Stimulated activated CD8-positive, alpha-beta memory T cell treated with anti-CD3 and anti-CD28 coated beads, Interleukin-12 subunit alpha, Interleukin-12 subunit beta, amount 100 ng/mL, for 4 hours (primary cell): ENCODE results near the gene PDZRN3.

Experiments used
- DNase-seq: peaks from one replicate; pipeline ENCODE4 v3.0.0-alpha.2; 2020; ENCODE audit warnings: low read depth

Gene PDZRN3

GRCh38 chr3:73624821-73625665, at the start of gene PDZRN3:
TSS of gene PDZRN3 (minus strand) at chr3:73624941.
- DNase-seq: no peak

- no peak for DNase-seq
These were observed 49.5 kb upstream of the PDZRN3 start for GRCh38 chr3:73674280-73674679.

GRCh38 chr3:73669260-73669659, 44.5 kb upstream of the PDZRN3 start:
- no peak for DNase-seq

GRCh38 chr3:73668391-73668790, 43.6 kb upstream of the PDZRN3 start:
- no peak for DNase-seq

- no peak for DNase-seq
These were observed 43.1 kb upstream of the PDZRN3 start for GRCh38 chr3:73667889-73668288.

- no peak for DNase-seq
These were observed 40.5 kb upstream of the PDZRN3 start for GRCh38 chr3:73665286-73665685.

GRCh38 chr3:73664389-73664788, 39.6 kb upstream of the PDZRN3 start:
- DNase-seq: no peak

- DNase-seq: no peak
These were observed 38.8 kb upstream of the PDZRN3 start for GRCh38 chr3:73663495-73663894.

GRCh38 chr3:73661265-73661664, 36.5 kb upstream of the PDZRN3 start:
- DNase-seq: no peak

GRCh38 chr3:73658227-73658626, 33.5 kb upstream of the PDZRN3 start:
- DNase-seq: no peak

GRCh38 chr3:73657186-73657585, 32.4 kb upstream of the PDZRN3 start:
- DNase-seq: no peak

- no peak for DNase-seq
These were observed 31.6 kb upstream of the PDZRN3 start for GRCh38 chr3:73656241-73656890.

- DNase-seq: no peak
These were observed 30.5 kb upstream of the PDZRN3 start for GRCh38 chr3:73655197-73655596.

GRCh38 chr3:73653877-73654276, 29.1 kb upstream of the PDZRN3 start:
- DNase-seq: no peak

- DNase-seq: no peak
These were observed 28.6 kb upstream of the PDZRN3 start for GRCh38 chr3:73653351-73653750.

- no peak for DNase-seq
These were observed 28.2 kb upstream of the PDZRN3 start for GRCh38 chr3:73652896-73653295.

GRCh38 chr3:73637042-73637441, 12.3 kb upstream of the PDZRN3 start:
- no peak for DNase-seq

- no peak for DNase-seq
These were observed 10.5 kb upstream of the PDZRN3 start for GRCh38 chr3:73635254-73635653.

- DNase-seq: no peak
These were observed 9.2 kb upstream of the PDZRN3 start for GRCh38 chr3:73633916-73634344.

GRCh38 chr3:73633453-73633852, 8.7 kb upstream of the PDZRN3 start:
- DNase-seq: no peak

- DNase-seq: no peak
These were observed 1.4 kb upstream of the PDZRN3 start for GRCh38 chr3:73626106-73626505.

- no peak for DNase-seq
These were observed 522 bp downstream of the PDZRN3 start for GRCh38 chr3:73624017-73624820.

GRCh38 chr3:73623346-73623745, 1.4 kb downstream of the PDZRN3 start:
- no peak for DNase-seq
